GM21515 (cell line): ENCODE results near the gene ERFL.
A peak's percentile ranks its signal among the peaks of the same experiment; 100 is the strongest.
"Not testable (repeated sequence)": the region's sequence is repeated elsewhere in the genome, so short reads cannot be mapped to it uniquely, and the experiment has no call there.

Experiments used
- ATAC-seq: cut with Tn5 transposase; IDR thresholded peaks from one replicate; pipeline ENCODE4 v1.9.1; 2021; ENCODE audit not compliant: unreplicated experiment

ERFL gene

DNA sequence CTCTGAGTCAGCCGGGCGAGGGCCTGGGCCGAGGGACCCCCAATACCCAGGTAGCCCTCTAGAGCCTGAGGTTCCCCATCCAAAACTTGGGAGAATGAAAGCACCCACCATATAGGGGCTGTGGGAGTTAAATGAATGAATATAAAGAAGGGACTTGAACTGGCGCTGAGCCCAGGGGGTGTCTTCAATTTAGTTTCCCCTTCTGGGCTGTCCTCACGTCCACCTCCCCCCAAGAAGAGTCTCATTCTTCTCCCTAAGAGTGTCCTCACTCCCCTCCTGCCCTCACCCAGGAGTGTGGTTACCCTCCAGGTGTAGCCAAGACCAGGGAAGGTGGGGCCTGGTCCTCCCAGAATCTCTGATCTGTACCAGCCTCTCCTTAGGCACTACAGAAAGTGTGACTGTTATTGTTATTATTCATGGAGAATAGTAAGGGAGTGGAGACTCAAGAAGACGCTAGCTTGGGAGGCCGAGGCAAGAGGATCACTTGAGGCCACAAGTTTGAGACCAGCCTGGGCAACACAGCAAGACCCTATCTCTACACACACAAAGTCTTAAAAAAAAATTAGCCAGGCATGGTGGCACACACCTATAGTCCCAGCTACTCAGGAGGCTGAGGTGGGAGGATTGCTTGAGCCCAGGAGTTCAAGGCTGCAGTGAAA lies 48.5 kb downstream of the ERFL start:
- no peak for ATAC-seq

GRCh38 chr19:41879080-41879479 lies 49.2 kb downstream of the ERFL start:
- no peak for ATAC-seq

DNA sequence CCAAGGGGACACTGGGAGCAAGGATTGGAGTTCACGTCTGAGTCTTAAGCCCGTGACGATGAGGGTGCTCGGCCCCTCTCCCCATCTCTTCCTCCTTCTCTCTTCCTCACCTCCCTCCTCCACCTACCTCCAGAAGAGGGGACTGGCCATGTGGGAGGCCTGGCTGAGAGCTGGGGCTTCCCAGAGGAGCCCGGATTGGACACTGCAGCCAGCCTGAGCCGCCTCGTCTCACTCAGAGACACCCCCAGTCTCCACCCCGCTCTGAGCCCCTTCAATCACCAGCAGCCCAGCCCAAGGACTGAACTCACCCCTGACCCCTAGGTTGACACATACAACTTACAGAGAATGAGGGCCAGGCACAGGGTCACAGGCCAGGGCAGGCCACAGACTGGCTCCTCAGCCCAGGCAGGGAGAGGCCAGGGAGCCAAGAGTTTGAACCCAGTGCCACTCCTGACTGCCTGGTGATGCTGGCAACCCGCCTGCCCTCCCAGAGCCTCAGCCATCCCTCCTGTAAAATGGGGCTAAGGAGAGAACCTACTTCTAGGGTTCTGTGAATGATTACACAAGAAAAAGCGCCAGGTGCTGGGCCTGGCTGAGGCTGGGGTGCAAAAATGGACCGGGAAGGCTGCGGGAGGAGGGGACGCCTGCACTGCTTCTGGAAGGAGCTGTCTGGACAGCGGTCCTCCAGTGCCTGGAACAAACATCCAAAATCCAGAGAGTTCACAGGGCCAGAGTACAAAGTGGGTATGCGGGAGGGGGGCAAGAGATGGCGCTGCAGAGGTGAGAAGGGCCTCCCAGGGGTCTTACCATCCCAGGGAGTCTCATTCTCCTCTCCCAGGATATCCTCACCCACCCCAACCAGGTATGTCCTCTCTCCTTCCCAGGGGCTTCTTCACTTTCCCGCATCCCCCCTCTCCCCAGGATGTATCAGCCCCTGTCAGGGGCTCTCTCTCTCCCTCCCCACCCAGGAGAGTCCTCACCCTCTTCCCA lies 50.0 kb downstream of the ERFL start:
- no peak for ATAC-seq

DNA sequence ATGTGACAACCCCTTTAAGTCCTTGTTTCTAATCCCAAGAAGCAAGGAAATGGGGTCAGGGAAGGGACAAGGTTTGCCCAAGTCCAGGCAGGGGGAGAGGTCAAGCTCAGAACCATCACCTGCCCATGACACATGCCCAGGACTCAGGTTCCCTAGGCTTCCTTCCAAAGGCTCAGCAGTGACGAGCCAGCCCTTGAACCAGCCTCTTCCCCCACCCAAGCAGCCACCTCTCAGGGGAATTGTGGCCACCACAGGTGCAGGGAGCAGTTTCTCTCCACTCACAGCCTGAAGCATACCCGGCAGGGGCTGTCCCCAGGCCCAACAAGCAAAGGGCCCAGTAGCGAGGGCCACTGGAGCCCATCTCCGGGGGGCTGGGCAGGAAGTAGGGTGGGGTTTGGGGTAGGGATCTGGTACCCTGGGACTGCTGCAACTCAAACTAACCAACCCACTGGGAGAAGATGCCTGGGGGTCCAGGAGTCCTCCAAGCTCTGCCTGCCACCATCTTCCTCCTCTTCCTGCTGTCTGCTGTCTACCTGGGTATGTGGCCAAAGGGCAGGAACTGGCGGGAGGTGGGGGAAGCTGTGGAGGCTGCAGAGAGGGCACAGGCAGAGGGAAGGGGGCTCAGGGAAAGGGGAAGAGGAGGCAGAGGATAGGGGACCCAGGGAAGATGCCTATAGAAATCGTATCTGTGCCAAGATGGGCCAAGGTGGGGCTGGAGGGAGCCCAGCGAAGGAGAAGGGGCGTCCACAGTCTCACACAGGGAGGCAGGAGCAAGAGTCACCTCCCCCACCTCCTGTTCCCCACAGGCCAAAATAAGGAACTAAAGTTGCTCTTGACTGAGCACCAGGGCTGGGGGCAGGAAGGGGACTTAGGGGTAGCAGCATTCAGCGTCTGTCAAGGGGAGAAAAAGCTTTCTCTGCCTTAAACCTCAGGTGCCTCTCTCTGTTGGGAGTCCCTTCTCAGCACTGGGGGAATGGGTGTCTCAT lies 51.1 kb downstream of the ERFL start, which contains the start of gene CD79A:
Gene CD79A, plus strand, starts transcription at position 433 of the 986 bp plus-strand sequence. Its CDS starts 26 bp downstream, at position 459.
- peak; percentile 46 for ATAC-seq

GRCh38 chr19:41875973-41876372 lies 52.3 kb downstream of the ERFL start:
- ATAC-seq, result not testable (repeated sequence)

DNA sequence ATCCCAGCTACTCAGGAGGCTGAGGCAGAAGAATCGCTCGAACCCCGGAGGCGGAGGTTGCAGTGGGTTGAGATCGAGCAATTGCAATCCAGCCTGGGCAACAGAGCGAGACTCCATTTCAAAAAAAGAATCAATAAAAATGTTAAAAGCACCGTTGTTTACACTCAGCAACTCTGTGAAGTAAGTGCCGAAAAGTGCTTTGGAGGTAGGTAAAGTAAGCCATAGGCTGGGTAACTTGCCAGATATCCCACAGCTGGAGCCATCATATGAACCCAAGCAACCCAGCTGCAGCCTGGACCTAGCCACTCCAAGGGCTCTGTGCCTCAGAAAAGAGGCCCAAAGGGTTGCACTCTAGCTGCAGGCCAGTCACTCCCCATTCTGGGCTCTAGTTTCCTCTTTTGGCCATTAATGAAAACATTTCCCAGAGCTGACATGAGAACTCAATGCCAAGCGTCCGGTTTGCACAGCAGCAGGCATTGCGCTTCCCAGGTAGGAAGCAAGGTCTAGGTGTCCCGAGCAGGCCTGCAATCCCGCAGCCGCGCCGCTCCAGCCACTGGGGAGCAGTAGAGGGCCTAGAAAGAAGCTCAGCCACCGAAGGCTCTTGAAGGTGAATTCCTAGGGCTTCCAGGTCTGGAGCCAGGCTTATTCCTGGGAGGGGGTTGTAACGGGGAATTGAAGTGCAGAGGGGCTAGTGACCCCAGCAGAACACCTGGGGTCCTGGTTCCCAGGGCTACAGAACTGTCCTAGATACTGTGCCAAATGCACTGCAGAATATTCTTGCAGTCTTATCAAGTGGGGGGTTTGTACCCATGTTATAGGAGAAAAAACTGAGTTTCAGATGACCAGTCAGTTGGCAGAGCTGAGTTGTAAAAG lies 55.2 kb downstream of the ERFL start:
- ATAC-seq, result no peak

GRCh38 chr19:41872384-41872774 lies 55.9 kb downstream of the ERFL start:
- no peak for ATAC-seq

GRCh38 chr19:41871573-41872383 lies 56.5 kb downstream of the ERFL start:
- peak; percentile 49 for ATAC-seq

GRCh38 chr19:41870401-41870873 lies 57.8 kb downstream of the ERFL start:
- ATAC-seq, result no peak

GRCh38 chr19:41869374-41869955 lies 58.8 kb downstream of the ERFL start:
- ATAC-seq, result no peak

- no peak for ATAC-seq
Observed at GRCh38 chr19:41868989-41869300, 59.3 kb downstream of the ERFL start.

DNA sequence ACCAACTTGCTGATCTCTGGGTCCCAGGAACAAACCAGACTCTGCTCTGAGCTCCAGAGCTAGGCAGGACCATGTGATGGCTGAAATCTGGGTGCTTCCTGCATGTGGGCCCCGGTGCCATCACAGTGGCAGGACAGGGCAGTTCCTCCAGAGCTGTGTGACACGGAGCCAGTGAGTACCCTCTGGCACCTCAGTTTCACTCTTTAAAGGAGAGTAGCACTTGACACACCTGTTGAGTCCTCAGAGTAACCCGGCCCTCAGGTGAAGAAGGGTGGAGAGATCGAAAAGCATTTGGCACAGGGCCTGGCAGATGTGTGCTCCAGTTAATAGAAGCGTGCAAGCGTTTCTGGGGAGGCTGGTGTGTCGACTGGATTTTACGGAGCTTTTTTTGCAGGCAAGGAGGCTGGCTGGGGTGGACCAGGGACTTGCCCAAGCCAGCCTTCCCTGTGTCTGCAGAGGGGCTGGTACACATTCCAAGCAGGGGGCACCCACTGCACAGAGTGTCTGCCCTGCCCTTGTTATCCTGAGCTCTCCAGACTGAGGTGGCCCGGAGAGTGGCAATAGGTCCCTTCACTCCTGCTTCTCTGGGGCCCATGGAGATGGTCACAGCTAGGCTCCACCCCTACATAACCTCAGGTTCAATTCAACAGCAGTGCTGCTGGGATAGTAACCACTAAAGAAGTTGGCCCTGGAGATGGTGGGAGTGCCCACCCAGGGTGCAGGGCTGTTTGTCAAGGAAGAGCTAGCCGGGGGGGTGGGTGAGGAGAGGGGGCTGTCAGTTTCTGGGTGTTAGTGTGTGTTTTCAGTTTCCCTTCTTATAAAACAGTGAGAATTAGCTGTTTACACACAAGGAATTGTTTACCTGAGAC lies 59.9 kb downstream of the ERFL start:
- ATAC-seq, result no peak

- no peak for ATAC-seq
Observed at GRCh38 chr19:41866284-41866683, 62.0 kb downstream of the ERFL start.

DNA sequence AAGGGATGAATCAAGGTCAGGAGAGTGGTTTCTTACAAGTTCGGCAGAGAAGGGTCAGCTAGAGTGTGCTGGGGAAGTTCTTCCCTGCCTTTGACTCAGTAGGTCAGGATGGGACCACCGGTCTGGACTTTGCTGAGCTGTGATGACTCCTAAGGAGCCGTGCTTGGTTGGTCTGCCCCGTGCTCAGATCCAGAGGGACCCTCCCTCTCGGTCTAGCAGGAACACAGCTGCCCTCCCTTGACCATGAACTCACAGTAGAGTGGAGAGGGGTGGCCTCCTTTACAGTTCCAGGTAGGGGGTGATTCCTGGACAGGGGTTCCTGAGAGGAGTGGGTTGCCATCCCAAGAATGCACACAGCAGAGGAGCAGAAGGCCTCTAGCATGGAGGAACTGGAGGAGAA lies 63.9 kb downstream of the ERFL start:
- no peak for ATAC-seq

GRCh38 chr19:41863209-41863931 lies 64.9 kb downstream of the ERFL start:
- ATAC-seq, result no peak

DNA sequence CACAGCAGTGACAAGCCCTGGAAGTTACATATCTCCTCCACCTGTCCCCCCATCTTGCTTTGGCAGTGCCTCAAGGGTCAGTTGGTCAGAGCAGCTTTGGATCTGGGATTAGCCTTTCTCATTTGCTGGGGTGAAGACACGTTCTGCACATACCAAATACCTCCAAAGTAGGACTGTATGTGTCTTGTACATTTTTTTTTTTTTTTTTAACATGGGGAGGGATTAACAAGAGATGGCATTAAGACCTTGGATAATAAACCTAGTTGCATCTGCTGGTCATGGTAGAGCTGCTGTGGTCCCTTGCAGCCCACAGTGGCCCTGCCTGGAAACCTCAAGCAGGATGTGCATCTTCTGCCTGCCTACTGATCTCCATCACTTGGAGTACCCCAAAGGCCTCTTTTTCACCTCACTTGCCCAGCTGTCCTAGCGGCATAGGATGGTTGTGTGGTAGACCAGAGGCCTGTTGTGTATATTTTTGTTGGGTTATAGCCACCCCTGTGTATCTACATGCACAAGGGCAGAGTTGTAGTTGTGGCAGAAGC lies 65.7 kb downstream of the ERFL start:
- no peak for ATAC-seq

DNA sequence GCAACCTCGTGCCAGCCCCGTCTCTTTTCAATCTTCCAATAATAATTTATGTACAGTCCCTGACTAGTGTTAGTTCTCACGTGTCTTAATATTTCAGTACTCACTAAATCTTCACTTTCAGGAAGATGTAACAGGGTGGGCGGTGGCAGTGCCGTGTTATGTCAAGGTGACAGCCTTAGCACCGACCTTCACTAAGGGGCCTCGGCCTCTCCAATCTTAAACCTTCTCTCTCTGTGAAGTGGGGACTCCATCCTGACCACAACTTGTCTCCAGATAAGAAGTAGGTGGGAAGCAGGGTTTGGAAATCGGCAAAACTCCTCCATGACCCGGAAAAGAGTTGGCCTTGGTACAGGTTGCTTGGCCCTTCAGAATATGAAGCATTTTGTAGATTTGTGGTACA lies 66.4 kb downstream of the ERFL start:
- ATAC-seq, result no peak
